Stimulated activated CD8-positive, alpha-beta memory T cell treated with anti-CD3 and anti-CD28 coated beads, Interleukin-4, amount 100 ng/mL, for 48 hours (primary cell): ENCODE measurements around the gene TAP1.

Experiments
- DNase-seq: peaks from one replicate; pipeline ENCODE4 v3.0.0-alpha.2; 2020

Gene TAP1

DNA sequence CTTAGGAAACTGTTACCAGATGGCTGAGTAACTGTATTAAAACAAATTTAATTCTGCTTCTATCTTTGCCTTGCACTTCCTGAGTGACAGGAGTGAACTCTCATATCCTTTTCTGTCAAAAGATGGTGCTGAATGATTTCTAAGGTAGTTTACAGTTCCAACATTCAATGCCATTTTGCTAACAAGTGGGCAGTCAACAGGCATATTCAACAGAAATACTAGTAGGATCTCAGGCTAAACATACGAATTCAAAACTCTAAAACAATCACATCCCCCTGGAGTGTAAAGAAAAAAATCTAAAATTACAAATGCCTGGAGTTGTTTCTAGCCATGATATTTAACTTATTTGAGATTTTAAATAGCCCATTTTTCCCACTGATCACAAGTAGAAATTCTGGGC, 7.2 kb upstream of the TAP1 start:
- no peak for DNase-seq

DNA sequence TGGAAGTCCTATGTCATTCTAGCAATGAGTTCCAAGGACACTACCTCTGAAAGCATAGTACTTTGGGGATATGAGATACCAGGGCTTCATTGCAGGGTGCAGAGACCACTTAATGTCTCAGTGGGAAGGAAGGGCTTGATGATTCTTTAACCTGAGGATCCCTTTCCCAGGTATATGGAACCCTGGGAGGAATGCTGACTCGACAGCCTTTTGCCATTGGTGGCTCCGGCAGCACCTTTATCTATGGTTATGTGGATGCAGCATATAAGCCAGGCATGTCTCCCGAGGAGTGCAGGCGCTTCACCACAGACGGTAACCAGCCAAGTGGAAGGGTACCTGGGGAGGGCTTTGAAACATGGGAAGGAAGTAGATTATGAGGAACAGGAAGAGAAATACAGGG, 4.7 kb upstream of the TAP1 start:
- DNase-seq = no peak

DNA sequence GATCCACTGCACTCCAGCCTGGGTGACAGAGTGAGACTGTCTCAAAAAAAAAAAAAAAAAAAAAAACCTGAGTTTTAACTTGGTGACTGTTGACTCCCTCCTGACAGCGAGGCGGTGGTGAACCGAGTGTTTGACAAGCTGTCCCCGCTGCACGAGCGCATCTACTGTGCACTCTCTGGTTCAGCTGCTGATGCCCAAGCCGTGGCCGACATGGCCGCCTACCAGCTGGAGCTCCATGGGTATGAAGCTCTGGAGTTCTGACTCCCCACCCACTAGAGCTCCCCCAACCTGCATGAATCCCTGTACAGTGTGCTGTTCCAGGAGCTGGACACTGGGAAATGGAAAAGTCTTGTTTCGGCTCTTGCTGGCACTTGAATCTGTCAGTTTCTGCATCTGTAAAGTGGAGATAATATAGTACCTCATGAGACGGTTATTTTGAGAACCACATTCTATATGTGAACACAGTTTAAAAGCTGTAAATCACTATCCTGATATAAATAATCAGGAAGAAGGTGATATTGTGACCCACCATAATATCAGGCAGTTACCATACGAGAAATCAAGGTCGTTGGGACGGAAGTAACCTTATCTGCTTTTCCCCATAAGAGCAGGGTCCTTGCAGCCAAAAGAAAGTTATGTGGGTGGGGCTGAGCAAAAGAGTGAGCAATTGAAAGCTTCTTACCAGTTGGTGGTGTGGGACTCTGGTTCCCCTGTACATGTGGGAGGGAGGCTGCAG, 3.8 kb upstream of the TAP1 start:
- DNase-seq = no peak

DNA sequence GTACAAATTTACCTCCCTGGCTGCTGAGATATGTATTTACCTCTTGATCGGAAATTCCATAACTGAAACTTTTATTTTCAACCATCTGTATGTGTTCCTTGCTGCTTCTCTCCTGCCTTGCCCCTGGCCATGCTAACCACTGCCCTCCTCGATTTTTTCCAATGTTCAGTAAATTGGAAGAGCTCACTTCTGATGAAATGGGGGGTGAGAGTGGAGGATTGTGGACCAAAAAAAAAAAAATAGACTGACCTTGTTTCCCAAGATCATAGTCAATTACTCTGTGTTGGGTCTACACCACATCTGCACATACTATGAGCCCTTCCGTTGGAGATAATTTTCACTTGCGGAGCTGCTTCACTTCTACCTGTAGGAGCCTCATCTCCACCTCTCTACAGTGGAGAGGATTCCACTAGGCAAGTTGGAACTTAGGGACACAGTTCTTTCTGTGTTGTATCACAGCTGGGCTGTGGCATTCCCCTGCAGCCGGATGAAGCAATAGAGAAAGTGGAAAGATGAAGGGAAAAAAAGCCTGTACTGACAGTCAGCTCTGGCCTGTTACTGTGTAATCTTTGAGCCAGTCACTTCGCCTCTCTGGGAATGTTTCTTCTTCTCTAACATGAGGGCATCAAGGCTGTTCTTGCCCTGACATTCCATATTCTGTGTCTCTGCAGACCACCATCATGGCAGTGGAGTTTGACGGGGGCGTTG, 2.1 kb upstream of the TAP1 start:
- no peak for DNase-seq

DNA sequence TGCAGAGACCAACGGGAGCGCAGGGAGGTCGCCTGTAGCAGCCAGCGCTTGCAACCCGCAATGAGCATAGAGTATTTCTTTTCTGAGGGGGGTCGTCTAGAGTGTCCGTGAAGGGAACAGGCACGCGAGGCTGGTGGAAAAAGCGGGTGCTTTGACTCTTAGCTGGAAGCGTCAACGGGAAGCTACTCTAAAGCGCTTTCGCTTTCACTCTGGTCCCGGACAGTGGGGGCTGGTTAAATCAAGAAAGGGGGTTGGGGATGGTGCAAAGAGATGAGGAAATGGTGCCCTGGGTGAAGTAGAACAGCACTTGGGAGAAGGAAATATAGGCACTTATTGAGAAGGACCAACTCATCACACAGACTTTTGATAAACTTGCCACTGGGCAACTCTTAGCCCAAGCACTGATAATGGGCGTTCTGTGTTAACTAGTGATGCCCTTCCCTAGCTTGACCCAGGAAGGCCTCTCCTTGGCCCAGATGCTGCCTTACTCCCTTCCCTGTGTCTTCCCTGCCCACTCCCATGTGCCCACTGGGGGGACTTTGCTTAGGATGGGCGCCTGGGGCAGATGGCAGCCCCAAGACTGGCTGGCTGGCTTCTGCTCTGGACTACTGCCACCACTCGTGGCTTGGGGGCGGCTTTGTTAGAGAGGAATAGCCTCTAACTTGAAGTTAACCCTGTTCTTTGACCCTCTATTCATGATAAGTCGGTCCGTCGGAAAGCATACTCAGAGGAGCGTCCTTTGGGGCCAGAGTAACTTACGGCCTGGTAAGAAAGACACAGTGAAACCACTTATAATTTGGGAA, 1.1 kb upstream of the TAP1 start:
- peak; percentile 74 for DNase-seq

DNA sequence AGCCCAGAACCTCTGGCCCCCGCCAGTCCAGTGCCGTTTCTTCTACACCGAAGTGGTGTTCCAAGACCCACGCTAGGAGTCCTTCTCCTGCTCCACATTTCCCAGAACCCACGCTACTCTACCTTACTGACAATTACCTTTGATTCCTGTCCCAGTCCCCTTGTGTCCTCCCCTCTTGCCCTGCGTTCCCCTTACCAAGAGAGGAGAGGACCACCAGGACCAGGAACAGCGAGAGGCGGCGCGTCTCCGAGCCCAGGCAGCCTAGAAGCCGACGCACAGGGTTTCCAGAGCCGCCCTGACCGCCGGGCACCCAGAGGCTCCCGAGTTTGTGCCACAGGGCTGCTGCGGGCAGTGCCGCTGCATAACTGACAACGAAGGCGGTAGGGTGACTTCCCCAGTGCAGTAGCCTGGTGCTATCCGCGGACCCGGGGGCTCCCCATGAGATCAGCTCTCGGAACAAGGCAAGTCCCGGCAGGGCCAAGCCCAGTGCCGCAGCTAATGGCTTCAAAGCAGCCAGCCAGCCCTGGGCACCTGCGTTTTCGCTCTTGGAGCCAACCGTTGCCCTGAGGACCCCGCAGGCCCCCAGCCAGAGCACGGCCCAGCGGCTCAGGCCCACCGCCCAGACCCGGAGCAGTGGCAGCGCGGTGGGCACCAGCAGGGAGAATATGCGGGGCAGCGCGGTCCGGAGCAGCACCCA, 512 bp downstream of the TAP1 start:
- DNase-seq = peak; percentile 65

DNA sequence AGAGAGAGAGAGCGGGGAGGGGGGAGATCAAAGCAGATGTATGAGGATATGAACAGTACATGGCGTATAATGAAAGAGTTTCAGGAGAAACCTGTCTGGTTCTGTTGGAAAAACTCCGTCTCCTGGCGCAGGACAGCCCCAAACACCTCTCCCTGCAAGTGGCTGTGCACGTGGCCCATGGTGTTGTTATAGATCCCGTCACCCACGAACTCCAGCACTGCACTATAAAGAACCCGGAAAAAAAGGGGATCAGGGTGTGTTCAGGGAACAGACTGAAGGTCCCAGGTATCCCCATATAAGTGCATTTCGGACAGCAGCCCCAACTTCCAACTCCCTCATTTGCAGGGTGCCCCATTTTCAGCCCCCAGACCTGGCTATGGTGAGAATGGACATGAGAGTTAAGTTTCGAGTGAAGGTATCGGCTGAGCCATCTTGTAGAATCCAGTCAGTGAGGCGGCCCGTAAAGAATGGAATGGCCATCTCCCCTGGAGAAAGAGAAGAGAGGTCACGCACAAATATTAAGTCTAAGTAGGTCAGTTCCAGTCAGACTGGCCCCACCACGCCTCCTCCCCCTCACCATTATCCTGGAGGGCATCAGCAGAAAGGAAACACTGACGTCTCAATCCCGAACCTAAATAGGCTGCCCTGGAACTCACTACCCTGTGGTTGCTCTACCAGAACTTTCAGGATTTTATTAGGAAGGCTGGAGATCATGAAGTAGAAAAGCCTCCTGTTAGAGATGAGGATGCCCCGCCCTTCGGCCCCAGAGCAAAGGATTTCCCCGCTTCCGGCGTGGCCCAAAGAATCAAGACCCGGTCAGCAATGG, 1.3 kb downstream of the TAP1 start:
- DNase-seq = peak; percentile 62

DNA sequence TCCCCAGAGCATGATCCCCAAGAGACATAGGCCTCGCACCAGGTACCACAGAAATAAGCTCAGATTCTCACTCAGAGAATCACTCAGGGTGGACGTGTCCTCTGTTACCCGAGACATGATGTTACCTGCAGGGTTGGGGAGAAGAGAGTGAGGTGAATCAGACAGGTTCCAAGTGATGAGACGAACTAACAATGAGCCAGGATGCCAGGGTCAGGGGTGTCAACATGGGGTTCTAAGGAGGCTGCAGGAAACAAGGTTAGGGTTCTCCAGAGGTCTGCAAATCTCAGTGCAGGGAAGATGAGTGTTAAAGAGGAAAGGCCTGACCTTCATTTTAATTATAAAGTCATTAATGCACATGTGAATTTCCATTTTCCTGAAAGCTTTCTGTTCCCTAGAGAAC, 2.5 kb downstream of the TAP1 start:
- no peak for DNase-seq

DNA sequence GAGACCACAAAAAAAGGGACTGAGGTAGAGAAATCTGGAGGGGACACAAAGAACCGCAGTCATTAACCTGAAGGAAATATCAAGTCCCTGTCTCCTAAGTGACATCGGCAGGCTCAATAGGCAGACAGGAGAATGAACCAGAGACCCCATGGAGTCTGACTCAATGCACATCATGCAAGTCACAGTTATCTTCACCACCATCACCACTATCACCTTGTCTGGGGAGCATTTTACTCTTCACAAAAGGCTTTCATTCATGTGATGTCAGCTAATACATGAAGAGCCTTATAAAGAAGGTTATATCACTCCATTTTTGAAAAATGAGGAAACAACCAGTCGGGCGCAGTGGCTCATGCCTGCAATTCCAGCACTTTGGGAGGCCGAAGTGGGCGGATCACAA, 4.4 kb downstream of the TAP1 start:
- no peak for DNase-seq

DNA sequence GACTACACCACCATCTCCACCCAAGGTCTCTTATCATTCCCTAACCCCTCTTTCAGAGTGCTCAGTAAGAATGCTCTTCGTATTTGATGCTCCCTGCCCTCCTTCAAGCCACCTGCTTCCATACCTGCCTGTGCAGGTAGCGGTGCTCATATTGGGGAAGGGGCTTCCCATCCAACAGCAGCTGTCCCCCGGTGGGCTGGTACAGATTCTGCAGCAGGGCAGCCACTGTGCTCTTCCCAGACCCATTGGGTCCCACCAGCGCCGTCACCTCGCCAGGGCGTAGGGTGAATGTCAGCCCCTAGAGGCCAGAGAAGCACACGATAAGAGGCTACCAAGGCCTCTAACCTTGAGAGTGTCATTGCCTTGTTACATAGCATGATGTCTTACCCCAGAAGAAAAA, 5.7 kb downstream of the TAP1 start:
- DNase-seq = no peak

DNA sequence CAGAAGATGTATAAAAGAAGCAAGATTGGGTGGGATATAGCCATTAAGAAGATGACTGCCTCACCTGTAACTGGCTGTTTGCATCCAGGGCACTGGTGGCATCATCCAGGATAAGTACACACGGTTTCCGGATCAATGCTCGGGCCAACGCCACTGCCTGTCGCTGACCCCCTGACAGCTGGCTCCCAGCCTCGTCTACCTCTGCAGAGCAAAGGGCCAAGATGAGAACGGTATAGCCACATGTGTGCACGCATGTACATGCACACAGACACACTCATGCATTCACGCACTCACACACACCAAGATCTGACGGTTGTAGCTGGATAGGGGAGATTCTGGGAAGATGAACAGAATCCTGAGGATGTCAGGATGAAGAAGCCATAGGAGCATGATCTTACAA, 6.5 kb downstream of the TAP1 start:
- DNase-seq = no peak

DNA sequence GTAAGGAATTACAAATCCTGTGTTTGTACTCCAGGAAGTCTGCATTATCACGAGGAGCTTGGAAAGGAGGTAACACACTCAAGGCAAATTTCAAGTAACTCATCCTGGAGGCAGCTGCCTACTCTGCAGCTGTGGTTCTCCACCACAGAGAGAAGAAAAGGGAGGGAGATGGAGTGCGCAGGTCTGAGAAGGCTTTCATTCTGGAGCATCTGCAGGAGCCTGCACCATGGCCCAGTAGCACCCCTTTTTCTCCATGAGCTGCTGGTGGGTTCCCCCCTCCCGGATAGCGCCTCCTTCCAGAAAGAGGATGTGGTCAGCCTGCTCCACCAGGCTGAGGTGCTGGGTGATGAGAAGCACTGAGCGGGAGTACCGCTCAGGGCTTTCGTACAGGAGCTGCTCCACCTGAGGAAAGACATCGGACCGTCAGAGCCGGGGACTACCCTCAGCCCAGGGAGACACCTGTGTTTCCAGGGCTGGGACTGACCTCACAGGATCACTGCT, 8.1 kb downstream of the TAP1 start:
- DNase-seq = peak; percentile 70

DNA sequence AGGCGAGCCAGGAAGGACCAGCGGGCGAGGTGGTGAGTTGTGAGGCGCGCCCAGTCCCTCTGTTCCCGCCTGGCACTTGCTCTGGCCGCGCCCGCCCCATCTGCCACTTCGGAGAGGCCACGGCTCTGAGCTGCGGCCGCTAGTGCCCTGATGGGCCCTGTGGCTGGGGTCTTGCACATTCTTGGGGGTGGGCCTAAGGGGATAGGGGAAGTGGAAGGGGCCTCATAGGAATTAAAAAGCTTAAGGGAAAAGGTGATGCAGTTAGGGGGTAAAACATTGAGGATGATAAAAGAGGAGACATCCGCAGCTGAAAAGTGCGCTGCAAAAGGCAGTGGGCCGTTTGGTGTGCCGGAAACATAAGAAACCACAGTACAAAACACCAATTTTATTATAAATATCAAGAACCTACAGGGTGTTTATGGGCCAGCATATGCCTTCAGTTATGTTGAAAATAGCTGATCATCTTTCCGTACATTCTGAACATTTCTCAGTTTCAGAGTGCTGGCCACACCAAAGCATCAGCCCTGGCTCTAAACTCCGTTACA, 8.6 kb downstream of the TAP1 start:
- DNase-seq = no peak

DNA sequence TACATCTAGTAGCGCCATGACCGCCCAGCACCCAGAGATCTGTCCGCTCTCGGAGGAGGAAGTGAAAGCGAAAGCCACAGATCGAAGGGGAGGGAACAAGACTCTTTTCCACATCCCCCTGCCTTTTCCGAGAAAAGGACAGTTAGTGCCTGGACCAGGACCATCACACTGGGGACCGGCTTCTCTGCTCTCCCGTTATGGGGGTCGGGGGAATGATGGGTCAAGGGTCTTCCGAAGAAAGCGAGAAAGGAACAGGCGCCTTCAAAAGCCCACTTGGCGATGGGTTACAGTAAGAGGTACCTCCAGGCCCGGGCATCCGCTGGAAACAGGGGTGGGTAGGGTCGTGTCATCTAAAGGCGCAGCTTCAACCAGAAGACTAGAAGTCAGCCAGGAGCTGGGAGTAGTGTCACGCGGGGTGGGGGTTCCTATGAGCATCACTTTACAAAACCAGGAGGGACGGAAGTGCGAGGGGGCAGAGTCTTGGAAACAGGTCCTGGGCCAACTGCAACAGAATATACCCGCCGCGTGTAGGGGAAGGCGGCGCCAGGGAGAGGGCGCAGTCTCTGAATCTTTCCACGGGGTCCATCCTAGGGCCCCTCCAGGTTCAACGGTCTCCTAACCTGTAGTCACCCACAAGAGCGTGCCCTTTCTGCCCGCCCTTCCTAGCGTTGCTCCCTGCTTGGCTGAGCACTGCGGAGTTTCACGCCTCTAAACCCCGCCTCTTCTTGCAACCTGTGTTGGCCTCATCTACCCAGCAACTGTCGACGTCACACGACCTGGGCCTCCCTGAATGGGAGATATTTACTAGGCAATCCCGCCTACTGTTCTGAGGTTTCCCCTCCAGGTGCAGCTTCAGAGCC, 9.3 kb downstream of the TAP1 start, which contains the start of gene PSMB8:
Gene PSMB8 (minus strand): TSS at position 69 of the 860 bp plus-strand sequence. CDS start 51 bp downstream, at position 18.
- DNase-seq = peak; percentile 99

DNA sequence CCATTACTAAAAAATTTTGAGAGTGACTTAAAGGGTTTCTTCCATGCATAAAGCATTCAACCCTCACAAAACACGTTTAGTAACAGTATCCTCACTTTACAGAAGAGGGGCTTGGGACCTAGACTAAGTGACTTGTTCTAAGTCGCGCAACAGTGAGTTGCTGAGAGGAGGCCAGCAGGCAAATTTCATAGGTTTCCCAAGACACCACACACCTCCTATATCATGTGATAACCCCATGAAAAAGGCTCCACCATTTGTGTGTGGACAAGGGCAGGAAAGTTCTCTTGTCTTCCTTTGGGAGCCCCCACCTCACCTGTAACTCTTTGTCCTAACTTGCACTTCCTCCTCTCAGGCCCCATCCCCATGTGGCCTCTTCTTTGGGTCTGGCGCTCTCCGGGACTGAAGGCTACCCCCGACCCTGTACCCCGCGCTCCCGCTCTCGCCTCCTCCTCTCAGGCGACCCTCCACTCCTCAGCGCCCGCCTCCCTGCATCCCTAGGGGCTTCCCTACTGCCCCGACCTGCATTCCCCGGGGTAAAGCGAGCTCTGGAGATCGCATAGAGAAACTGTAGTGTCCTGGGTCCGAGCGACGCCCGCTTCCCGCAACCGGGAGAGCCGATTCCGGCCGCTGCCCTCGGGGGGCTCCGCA, 10.0 kb downstream of the TAP1 start:
- no peak for DNase-seq

DNA sequence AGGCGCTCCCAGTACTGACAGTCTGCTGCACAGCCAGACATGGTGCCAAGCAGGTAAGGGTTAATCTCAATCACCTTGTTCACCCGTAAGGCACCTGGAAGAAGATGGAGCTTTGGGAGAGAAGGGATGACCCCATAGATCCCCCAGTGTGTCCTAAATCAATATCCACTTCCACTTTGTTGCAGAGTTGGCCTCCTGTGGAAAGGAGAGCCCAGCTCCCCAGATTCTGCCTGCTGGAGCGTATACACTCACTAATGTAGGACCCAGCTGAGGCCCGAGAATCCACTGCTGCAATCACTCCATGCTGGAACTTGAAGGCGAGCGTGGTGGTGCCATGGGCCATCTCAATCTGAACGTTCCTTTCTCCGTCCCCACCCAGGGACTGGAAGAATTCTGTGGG, 10.8 kb downstream of the TAP1 start:
- no peak for DNase-seq

DNA sequence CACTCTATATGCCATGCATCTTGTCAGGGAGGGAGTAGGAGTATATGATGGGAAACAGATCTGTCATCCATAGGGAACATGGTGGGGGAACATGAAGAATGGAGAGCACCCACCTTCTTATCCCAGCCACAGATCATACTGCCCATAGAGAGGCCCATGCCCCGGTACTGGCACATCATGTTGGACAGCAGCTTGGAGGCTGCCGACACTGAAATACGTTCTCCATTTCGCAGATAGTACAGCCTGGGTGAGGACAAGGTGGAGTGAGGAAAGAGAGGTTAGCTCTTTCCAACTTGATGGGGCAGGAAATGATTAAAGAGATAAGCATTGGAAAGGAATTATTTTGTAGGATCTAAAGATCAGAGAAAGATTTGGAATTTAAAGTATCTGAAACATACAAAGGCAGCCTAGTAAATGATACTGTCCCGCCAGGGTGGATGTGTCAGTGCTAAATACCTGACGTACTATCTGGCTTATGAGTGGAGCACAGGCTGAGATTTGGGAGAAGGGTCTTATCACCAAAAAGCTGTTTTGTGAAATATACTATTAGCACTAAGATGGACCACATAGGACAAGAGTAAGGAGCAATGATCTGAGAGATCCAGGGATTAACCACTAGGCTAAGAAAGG, 11.4 kb downstream of the TAP1 start:
- no peak for DNase-seq

DNA sequence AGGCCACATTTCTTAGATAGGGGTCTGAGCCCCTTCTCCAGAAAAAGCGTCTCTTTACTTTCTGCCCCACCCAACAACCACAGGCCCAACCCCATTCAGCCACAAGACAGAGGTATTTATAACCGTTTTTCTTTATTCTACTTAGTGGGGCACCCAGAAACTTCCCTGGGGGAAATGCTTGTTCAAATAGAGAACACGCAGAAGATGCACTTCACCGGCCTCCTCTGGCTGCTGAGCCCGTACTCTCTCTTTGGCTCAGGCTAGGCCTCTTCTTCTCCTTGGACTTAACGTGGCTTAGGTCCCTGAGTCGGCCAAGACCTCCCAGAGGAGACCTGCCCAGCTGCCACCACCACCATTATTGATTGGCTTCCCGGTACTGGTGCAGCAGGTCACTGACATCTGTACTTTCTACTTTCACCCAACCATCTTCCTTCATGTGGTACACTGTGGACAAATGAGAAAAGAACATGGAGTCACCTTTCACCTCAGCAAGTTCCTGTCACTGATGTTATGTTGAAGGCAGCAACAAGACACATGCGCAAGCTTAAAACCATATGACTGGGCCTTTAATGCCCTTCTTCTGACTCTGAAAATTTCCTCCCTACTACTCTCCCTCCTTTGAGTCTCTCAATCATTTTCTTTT, 12.8 kb downstream of the TAP1 start:
- DNase-seq = peak; percentile 65

DNA sequence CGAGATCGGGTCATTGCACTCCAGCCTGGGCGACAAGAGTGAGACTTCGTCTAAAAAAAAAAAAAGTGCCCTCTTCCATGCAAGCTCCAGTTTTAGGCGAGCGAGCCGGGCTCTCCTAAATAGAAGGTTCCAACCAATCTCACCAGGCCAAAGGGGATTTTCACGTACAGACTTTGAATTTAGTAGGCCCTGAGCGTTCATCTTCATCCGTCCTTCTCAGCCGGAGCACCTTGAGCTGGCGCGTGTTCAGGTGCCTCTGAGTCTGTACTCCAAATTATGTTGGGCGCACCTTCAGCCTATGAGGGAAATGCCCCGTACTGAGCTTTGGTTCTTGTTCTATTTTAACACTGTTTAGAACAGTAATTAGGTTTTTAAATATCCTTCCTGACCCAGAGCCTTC, 14.1 kb downstream of the TAP1 start:
- DNase-seq = no peak
